Retinal pigment epithelial cell (primary cell): ENCODE measurements around the gene PRXL2B.

Source experiments
- DNase-seq: peaks from one replicate; pipeline ENCODE4 v3.0.0-alpha.2; 2010; ENCODE audit warnings: low read depth
- H3K4me3 ChIP-seq: 2 replicates; pipeline ENCODE4 v1.5.1; 2011; ENCODE audit warnings: mild to moderate bottlenecking, low read length, control low read depth, moderate library complexity
- TF ChIP-seq, protein P1 (sequence below): conservative IDR thresholded peaks from 2 replicates; pipeline ENCODE4 v1.5.1; 2011; ENCODE audit warnings: low read depth, low read length, control low read depth, inconsistent platforms

The PRXL2B gene

DNA sequence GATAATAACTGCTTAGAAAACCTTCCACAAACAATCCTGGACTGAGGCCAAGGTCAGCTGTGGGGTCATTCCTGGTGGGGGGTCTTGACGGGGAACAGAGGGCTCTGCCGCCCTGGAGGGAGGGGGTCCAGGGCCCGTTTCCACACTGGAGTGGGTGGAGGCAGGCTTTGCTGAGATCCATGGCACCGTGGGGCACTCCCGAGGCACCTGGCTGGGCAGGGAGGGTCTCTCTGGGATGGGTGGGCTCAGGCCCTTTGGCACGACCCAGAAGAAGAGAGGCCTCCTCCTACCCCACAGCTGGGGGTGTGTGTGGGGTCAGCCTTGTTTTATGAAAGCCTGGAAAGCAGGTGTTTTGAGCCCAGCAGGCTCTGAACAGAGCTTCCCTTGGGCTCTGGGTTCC is 41.2 kb downstream of the PRXL2B start:
- DNase-seq, result no peak
- TF ChIP-seq, protein P1, sequence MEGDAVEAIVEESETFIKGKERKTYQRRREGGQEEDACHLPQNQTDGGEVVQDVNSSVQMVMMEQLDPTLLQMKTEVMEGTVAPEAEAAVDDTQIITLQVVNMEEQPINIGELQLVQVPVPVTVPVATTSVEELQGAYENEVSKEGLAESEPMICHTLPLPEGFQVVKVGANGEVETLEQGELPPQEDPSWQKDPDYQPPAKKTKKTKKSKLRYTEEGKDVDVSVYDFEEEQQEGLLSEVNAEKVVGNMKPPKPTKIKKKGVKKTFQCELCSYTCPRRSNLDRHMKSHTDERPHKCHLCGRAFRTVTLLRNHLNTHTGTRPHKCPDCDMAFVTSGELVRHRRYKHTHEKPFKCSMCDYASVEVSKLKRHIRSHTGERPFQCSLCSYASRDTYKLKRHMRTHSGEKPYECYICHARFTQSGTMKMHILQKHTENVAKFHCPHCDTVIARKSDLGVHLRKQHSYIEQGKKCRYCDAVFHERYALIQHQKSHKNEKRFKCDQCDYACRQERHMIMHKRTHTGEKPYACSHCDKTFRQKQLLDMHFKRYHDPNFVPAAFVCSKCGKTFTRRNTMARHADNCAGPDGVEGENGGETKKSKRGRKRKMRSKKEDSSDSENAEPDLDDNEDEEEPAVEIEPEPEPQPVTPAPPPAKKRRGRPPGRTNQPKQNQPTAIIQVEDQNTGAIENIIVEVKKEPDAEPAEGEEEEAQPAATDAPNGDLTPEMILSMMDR, result no peak
- no peak overlapping the region for H3K4me3 ChIP-seq

- no peak overlapping the region for H3K4me3 ChIP-seq
- DNase-seq, result no peak
- TF ChIP-seq, protein P1, result no peak
Measured at GRCh38 chr1:2628191-2628932, 41.8 kb downstream of the PRXL2B start.

DNA sequence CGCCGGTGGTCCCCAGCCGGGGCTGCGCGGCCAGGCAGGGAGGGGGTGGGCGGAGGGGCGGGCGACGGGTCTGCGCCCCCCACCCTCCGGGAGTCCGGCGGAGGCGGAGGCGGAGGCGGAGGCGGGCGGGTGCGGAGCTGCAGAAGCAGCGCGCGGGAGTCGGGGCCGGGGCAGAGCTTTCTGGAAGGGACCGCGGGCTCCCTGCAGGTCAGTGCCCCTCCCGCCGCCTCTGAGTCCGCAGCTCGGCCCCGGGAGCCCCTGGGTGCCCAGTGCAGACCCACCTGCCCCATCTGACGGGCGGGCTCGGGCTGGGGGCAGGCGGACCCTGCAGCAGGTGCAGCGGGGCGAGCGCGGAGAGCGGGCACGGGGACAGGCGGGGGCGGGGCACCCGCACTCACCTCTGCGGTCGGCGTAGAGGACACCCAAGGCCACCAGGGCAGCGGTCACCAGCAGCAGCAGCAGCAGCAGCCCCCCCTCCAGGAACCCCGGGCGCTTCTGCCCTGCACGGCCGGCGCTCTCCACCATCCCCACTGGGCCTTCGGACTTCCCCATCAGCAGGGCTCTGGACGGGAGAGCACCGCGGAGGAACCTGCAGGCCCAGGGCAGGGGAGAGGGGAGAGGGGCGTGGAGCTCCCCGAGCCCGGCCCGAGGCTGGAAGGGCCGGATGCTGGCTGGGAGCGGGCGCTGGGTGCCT is 42.5 kb downstream of the PRXL2B start:
- TF ChIP-seq, protein P1, result no peak
- DNase-seq, result no peak
- H3K4me3 ChIP-seq, result no peak overlapping the region

- no peak for DNase-seq
- H3K4me3 ChIP-seq, result no peak overlapping the region
- TF ChIP-seq, protein P1, result no peak
Measured at GRCh38 chr1:2629627-2630497, 43.3 kb downstream of the PRXL2B start.

GRCh38 chr1:2630498-2631135 is 44.0 kb downstream of the PRXL2B start:
- DNase-seq, result no peak
- TF ChIP-seq, protein P1, result no peak
- no peak overlapping the region for H3K4me3 ChIP-seq

DNA sequence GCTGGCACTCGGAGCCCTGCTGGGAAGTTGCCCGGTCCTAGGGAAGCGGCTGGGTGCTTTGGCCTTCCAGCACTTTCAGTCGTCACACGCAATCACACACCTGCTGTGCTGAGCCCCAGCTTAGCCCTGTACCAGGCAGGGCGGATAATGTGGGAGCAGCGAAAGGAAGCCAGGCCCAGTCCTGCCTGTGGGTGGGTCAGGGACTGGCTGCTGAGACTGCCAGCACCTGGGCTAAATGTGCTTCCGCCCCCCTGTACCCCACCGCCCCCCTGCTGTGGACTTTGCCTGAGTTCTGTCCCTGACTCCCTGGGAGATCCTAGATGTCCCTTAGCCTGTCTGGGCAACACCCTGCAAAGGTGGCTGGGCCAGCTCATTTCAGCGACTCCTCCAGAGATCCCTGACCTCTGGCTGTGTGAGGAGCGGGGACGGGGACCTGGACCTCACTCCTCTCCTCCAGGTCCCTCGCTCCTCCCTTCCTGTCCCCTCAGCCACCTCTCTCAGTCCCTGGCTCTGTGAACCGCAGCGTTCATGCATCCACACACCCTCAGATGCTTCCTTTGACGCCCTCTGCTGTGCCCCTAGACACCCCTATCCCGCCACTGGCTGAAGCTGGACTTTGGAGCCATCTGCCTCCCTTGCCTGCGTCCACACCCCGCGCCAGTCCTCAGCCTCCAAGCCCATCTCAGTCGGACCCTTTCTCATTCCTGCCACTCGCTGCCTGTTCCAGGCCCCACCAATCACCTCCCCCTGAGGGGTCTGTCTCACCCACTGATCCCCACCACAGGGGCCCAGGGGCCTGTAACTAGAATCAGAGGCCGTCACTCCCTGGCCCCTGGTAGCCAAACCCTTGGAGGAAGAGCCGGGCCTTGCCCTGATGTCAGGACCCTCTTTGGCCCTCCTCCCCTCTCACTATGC is 44.8 kb downstream of the PRXL2B start:
- DNase-seq, result no peak
- TF ChIP-seq, protein P1, result no peak
- H3K4me3 ChIP-seq, result no peak overlapping the region
